Measurements from ENCODE around the gene USP36.
"Not testable (repeated sequence)": the region's sequence is repeated elsewhere in the genome, so short reads cannot be mapped to it uniquely, and the experiment has no call there.

USP36 gene

DNA sequence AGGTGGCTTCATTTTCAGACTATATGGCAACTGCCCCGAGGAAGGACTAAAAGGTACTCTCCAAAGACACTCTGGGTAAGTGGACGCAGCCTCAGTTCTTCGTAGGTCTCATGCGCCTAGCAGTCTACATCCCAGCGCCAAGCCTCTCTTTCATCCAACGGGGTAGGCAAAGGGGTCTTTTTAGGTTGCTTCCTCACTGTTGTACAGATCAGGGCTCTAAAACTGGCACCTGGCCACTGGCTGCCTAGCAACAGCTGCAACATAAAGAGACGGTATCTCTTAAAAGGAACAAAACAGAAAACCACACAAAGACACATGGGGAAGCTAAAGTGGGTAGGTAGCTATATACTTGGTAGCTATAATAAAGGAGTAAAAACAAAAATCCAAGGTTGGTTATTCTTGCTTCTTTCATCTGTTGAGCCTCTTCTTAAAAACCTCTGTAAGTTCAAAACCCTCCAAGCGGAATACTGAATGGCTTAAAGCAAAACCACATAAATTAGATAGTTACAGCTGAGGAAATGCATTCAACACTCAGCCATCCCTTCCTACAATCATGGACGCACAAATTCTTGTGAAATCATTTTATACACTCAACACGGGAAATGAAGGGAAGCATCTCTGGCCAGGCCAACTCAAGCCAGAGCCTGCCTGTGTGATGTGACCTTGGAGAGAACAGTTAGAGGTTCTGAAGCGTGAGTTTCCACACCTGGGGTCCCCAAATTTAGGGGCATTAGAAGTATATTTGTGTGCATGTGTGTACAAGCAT lies 81.2 kb downstream of the USP36 start:
- DNase-seq (ENCODE audit: extremely low read depth, insufficient read length), result no peak
- Histone ChIP-seq H3K36me3 (ENCODE audit: control insufficient read depth, insufficient read depth, low read length) (no peaks in the 10 kb centered on the region), H3K27me3 (replicated peaks; ENCODE audit: control insufficient read depth, insufficient read depth, low read length) (no peaks in the 10 kb centered on the region), H3K4me3 (replicated peaks; ENCODE audit: low read depth, low read length) (peak overlapping the region; percentile 26)
- TF ChIP-seq, protein P1, sequence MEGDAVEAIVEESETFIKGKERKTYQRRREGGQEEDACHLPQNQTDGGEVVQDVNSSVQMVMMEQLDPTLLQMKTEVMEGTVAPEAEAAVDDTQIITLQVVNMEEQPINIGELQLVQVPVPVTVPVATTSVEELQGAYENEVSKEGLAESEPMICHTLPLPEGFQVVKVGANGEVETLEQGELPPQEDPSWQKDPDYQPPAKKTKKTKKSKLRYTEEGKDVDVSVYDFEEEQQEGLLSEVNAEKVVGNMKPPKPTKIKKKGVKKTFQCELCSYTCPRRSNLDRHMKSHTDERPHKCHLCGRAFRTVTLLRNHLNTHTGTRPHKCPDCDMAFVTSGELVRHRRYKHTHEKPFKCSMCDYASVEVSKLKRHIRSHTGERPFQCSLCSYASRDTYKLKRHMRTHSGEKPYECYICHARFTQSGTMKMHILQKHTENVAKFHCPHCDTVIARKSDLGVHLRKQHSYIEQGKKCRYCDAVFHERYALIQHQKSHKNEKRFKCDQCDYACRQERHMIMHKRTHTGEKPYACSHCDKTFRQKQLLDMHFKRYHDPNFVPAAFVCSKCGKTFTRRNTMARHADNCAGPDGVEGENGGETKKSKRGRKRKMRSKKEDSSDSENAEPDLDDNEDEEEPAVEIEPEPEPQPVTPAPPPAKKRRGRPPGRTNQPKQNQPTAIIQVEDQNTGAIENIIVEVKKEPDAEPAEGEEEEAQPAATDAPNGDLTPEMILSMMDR (IDR thresholded peaks at IDR 0.05; ENCODE audit: insufficient read depth, low read length, poor library complexity, severe bottlenecking), result no peak

DNA sequence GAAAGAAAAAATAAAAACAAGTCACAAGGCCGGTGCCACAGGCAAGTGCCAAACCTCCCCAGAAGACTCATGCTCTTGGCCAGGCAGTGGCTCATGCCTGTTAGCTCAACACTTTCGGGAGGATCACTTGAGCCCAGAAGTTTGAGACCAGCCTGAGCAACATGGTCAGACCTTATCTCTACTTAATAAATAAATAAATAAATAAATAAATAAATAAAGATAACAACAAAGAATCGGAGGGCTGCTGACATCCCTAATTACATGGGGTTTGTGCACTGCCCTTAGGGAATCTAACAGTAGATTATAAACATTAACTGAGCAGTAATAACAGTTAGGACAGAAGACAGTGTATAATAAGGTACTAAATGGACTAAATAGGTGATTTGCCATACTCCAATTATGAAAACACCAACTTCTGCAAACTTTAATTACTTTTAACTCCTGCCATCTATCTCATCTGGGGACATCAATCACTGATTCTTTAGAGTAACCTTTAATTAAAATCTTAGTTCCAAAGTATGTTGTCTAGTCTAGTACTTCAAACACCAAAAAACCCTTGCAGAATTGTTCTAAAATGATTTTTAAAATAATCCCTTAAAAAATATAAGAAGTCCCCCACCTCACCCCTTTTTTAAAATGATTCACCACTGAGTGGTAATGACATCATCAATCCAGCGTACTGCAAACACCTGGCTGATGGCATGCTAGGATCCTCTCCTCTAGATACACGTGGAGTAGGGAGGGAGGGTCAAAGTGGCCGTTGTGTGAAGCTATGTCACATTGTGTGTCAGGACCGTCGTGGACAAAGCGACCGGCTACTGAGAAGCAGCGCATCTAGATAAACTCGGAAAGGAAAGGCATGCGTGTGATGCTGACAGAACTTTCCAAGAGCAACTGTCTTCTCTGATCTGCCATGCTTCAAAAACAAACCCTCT lies 87.0 kb downstream of the USP36 start:
- Histone ChIP-seq H3K4me3 (replicated peaks; ENCODE audit: low read depth, low read length) (no peak overlapping the region), H3K27me3 (replicated peaks; ENCODE audit: control insufficient read depth, insufficient read depth, low read length) (no peaks in the 10 kb centered on the region), H3K36me3 (ENCODE audit: control insufficient read depth, insufficient read depth, low read length) (no peaks in the 10 kb centered on the region)
- no peak for DNase-seq (ENCODE audit: extremely low read depth, insufficient read length)
- TF ChIP-seq, protein P1 (IDR thresholded peaks at IDR 0.05; ENCODE audit: insufficient read depth, low read length, poor library complexity, severe bottlenecking), result no peak

DNA sequence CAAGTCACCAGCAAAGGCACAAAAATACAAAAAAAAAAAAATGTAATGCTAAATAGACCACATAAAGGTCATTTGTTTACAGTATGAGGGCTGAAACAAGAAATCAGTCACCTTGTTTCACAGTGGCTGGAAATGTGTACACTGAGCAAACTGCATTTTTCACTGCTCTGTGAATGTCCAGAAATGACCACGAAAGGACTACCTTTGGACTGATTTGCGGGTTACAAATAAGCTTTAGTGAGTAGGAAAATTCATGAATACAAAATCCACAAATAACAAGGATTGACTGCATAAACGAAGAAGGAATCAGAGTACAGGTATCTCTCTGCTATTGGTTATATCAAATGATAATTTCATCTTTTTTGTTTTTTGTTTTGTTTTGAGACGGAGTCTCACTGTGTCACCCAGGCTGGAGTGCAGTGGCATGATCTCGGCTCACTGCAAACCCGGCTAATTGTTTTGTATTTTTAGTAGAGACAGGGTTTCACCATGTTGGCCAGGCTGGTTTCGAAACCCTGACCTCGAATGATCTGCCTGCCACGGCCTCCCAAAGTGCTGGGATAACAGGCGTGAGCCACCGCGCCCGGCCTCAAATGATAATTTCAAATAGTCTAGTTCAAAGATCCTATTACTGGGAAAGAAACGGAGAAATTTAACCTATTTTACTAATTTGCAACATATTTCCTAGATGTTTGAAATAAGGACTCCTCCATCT lies 89.0 kb downstream of the USP36 start:
- Histone ChIP-seq H3K4me3 (replicated peaks; ENCODE audit: low read depth, low read length) (peak overlapping the region; percentile 5), H3K36me3 (ENCODE audit: control insufficient read depth, insufficient read depth, low read length) (no peaks in the 10 kb centered on the region), H3K27me3 (replicated peaks; ENCODE audit: control insufficient read depth, insufficient read depth, low read length) (no peaks in the 10 kb centered on the region)
- TF ChIP-seq, protein P1 (IDR thresholded peaks at IDR 0.05; ENCODE audit: insufficient read depth, low read length, poor library complexity, severe bottlenecking), result no peak
- no peak for DNase-seq (ENCODE audit: extremely low read depth, insufficient read length)

DNA sequence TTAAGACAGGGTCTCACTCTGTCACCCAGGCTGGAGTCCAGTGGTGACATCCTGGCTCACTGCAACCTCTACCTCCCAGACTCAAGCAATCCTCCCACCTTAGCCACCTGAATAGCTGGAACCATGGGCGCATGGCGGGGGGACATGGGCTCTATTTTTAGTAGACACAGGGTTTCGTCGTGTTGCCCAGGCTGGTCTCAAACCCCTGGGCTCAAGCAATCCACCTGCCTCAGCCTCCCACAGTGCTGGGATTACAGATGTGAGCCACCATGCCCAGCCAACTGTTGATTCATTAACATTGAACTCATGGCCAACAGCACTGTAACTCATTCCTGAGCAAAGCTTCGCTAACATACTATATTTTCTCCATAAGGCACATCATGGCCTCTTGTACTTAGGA lies 89.6 kb downstream of the USP36 start:
- H3K36me3 ChIP-seq (ENCODE audit: control insufficient read depth, insufficient read depth, low read length); H3K4me3 ChIP-seq (replicated peaks; ENCODE audit: low read depth, low read length); DNase-seq (ENCODE audit: extremely low read depth, insufficient read length): not testable (repeated sequence)

DNA sequence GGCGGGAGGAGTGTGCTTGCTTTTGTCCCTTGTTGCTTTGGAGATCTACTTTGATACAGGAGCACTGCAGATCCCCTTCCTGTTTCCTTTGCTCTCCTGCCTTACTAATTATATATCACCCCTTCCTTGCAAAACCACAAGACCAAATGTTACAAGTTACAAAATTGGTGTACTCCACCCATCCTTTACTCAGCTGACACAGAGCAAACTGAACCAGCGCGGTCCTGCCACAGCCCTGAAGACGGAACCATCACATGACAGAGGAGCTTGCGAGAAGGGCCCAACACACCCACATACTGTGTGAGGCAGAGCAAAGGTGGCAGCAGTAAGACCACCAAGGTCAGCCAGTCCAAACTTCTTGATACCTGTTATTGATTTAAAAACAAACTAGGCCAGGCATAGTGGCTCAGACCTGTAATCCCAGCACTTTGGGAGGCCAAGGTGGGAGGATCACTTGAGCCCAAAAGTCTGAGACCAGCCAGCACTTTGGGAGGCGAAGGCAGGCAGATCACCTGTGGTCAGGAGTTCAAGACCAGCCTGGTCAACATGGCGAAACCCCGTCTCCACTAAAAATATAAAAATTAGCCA lies 91.8 kb downstream of the USP36 start:
- Histone ChIP-seq H3K36me3 (ENCODE audit: control insufficient read depth, insufficient read depth, low read length) (peaks cover 1% of the 10 kb centered on the region), H3K27me3 (replicated peaks; ENCODE audit: control insufficient read depth, insufficient read depth, low read length) (no peaks in the 10 kb centered on the region), H3K4me3 (replicated peaks; ENCODE audit: low read depth, low read length) (peak overlapping the region; percentile 29; the same call in 1 of the 2 replicates)
- DNase-seq (ENCODE audit: extremely low read depth, insufficient read length), result peak; percentile 61
- TF ChIP-seq, protein P1 (IDR thresholded peaks at IDR 0.05; ENCODE audit: insufficient read depth, low read length, poor library complexity, severe bottlenecking), result no peak

More for the DNA sequence above, 89.6 kb downstream of the USP36 start:
- H3K27me3 ChIP-seq (replicated peaks; ENCODE audit: control insufficient read depth, insufficient read depth, low read length), result not testable (repeated sequence)

Measured in GM06990 (cell line).